ENCODE data around the gene DICER1.

DICER1 gene

GRCh38 chr14:95113476-95113875 is 43.9 kb downstream of the DICER1 start:
- TF ChIP-seq, protein P1, sequence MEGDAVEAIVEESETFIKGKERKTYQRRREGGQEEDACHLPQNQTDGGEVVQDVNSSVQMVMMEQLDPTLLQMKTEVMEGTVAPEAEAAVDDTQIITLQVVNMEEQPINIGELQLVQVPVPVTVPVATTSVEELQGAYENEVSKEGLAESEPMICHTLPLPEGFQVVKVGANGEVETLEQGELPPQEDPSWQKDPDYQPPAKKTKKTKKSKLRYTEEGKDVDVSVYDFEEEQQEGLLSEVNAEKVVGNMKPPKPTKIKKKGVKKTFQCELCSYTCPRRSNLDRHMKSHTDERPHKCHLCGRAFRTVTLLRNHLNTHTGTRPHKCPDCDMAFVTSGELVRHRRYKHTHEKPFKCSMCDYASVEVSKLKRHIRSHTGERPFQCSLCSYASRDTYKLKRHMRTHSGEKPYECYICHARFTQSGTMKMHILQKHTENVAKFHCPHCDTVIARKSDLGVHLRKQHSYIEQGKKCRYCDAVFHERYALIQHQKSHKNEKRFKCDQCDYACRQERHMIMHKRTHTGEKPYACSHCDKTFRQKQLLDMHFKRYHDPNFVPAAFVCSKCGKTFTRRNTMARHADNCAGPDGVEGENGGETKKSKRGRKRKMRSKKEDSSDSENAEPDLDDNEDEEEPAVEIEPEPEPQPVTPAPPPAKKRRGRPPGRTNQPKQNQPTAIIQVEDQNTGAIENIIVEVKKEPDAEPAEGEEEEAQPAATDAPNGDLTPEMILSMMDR (IDR thresholded peaks at IDR 0.05), result no peak
- no peaks in the 10 kb centered on the region for H3K9me3 ChIP-seq
- H3K4me3 ChIP-seq, result no peak overlapping the region
- no peak overlapping the region for H3K27ac ChIP-seq
- H3K27me3 ChIP-seq, result no peaks in the 10 kb centered on the region
- no peak for DNase-seq
- intact Hi-C loops (cut with DNase I; ENCODE audit: low total_unique reads), result no loop called here
- no peaks in the 10 kb centered on the region for H3K4me1 ChIP-seq
- peaks cover 66 to 78% (median 72%) of the 10 kb centered on the region in 3 donors for H3K36me3 ChIP-seq

DNA sequence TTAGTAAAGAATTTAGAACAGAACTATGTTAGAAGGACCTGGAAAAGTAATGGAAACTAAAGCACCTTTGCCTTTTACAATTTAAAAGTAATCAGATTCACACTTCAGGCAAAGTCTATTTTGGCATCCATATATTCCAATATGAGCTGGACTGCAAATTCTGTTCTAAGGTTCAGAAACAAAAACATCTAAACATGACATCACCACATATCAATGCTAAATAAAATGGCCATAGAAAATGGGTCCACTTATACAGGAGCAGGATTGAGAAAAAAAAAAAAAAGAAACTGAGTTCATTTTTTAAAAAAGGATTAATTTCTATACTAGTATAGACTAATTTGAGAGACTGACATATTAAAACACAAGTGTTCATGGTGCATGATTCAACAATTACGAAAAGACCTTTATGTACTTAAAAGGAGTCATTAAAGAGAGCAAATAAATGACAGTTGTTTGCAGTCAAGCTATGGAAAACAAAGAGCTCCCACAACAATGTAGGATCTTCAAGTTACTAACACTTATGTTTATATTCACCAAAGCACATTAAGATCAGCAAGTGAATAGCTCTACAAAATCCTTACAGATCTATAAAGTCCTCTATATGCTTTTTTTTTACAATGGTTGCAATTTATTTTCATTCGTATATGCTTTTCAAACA is 45.7 kb downstream of the DICER1 start:
- Histone ChIP-seq H3K36me3 (peaks cover 74 to 88% (median 76%) of the 10 kb centered on the region in 3 donors), H3K4me3 (no peak overlapping the region), H3K9me3 (no peaks in the 10 kb centered on the region), H3K27ac (no peak overlapping the region), H3K27me3 (no peaks in the 10 kb centered on the region), H3K4me1 (no peaks in the 10 kb centered on the region)
- TF ChIP-seq, protein P1 (IDR thresholded peaks at IDR 0.05), result no peak
- DNase-seq, result no peak
- intact Hi-C loops (cut with DNase I; ENCODE audit: low total_unique reads), result no loop called here

DNA sequence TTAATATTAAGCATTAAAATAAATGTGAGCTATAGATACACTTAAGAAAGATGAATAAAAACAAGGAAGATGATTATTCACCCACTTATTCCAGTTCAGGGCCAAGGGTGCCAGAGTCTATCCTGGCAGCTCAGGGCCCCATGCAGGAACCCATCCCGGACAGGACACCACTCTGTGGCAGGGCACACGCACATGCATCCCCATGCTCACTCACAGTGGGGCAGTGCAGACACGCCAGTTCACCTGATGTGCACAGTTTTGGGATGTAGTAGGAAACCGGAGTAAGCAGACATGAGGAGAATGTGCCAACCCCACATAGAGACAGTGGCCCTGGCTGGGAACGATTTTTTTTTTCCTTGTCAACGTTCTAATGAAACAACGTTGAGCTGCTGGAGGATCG is 47.2 kb downstream of the DICER1 start:
- Histone ChIP-seq H3K4me3 (no peak overlapping the region), H3K36me3 (peaks cover 70 to 89% (median 74%) of the 10 kb centered on the region in 3 donors), H3K9me3 (no peaks in the 10 kb centered on the region), H3K4me1 (no peaks in the 10 kb centered on the region), H3K27me3 (no peaks in the 10 kb centered on the region), H3K27ac (no peak overlapping the region)
- DNase-seq, result no peak
- TF ChIP-seq, protein P1 (IDR thresholded peaks at IDR 0.05), result no peak
- intact Hi-C loops (cut with DNase I; ENCODE audit: low total_unique reads), result no loop called here

DNA sequence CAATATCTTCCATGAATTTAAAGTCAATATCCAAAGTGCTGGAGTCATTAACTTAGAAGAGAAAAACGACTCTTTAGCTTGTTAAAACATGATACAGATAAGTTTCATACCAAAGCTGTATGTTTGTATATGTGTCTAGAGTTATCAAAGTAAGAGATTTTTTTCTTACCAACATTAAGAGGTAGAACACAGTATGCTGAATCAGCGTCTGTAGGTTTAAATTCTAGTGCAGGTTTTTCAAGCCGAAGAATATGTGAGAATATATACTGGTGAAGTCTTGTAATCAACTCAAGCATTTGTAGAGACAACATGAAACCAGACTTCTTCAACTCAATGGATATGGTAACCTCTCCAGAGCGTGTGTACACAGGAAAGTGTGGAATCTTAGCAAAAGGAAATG is 49.6 kb downstream of the DICER1 start:
- Histone ChIP-seq H3K9me3 (no peaks in the 10 kb centered on the region), H3K4me1 (no peaks in the 10 kb centered on the region), H3K27ac (no peak overlapping the region), H3K27me3 (no peaks in the 10 kb centered on the region), H3K4me3 (no peak overlapping the region), H3K36me3 (peaks cover 84 to 97% (median 89%) of the 10 kb centered on the region in 3 donors)
- DNase-seq, result no peak
- intact Hi-C loops (cut with DNase I; ENCODE audit: low total_unique reads), result loop anchor here (10.0 kb wide), 1 partner anchor 423 kb away; no protein-coding TSS in a partner anchor
- TF ChIP-seq, protein P1 (IDR thresholded peaks at IDR 0.05), result no peak

GRCh38 chr14:95106971-95107370 is 50.4 kb downstream of the DICER1 start:
- Histone ChIP-seq H3K36me3 (peaks cover 90 to 100% (median 93%) of the 10 kb centered on the region in 3 donors), H3K4me3 (no peak overlapping the region), H3K4me1 (no peaks in the 10 kb centered on the region), H3K27me3 (no peaks in the 10 kb centered on the region), H3K27ac (no peak overlapping the region), H3K9me3 (no peaks in the 10 kb centered on the region)
- intact Hi-C loops (cut with DNase I; ENCODE audit: low total_unique reads), result loop anchor here (10.0 kb wide), 1 partner anchor 422 kb away; no protein-coding TSS in a partner anchor
- TF ChIP-seq, protein P1 (IDR thresholded peaks at IDR 0.05), result no peak
- no peak for DNase-seq
